ENCODE results near the gene APLF. TPM values are rescaled to one million over a fixed set of nuclear protein-coding genes. Genes with fewer than 3 reads are reported as not detected.

Gene APLF, protein sequence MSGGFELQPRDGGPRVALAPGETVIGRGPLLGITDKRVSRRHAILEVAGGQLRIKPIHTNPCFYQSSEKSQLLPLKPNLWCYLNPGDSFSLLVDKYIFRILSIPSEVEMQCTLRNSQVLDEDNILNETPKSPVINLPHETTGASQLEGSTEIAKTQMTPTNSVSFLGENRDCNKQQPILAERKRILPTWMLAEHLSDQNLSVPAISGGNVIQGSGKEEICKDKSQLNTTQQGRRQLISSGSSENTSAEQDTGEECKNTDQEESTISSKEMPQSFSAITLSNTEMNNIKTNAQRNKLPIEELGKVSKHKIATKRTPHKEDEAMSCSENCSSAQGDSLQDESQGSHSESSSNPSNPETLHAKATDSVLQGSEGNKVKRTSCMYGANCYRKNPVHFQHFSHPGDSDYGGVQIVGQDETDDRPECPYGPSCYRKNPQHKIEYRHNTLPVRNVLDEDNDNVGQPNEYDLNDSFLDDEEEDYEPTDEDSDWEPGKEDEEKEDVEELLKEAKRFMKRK
- 0.46 and 1.2 TPM in 2 replicates for total RNA-seq (2014; rRNA removed; shearing (Covaris generic))
- 0.21 and 0.27 TPM in 2 replicates for polyA plus RNA-seq (2014; cell fraction: nucleus; rRNA removed)

DNA sequence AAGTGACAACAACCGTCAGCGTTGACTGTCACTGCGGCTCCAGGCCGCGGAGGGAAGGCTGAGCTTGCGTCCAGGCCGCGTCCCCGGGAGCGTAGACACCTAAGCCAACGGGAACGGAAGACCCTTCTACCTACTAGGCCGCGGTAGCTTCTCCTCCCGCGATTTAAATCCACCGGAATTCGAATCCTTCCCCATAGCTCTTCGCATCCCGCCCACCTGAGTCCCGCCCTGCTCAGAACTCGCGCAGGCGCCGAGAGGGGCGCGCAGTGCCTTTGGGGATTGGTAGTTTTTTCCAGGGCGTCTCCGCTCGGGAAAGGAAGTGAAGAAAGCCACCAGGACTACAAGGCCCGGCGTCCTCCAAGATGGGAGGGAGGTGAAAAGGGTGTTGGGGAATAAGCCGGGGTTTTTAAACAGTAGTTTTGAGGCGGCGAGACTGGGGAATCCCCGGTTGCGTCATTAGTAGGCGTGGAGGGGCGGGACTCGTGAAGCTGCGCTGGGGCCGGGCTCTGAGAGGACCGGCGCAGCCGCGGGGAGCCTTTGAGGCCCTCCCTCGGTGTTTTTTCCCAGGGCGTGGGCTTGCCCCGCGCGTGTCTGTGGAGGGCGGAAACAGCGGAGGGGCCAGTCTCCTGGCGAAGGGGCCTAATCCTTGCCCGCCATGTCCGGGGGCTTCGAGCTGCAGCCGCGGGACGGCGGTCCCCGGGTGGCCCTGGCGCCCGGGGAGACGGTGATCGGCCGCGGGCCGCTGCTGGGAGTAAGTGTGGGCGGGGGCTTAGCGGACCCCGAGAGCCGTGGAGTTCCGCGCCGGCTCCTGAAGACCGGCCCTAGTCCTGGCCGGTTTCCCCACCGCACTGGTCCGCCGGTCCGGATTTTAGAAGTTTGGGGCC, at the start of gene APLF, which contains the start of gene FBXO48:
Gene APLF (plus strand): TSS at position 509 of the 884 bp plus-strand sequence. CDS start 147 bp downstream, at position 656.
Gene FBXO48 (minus strand): TSS at position 218 of the 884 bp plus-strand sequence. CDS start 2,149 bp downstream, outside the sequence.
- peak; percentile 99 for DNase-seq (ENCODE audit: extremely low read depth, low read depth)

DNA sequence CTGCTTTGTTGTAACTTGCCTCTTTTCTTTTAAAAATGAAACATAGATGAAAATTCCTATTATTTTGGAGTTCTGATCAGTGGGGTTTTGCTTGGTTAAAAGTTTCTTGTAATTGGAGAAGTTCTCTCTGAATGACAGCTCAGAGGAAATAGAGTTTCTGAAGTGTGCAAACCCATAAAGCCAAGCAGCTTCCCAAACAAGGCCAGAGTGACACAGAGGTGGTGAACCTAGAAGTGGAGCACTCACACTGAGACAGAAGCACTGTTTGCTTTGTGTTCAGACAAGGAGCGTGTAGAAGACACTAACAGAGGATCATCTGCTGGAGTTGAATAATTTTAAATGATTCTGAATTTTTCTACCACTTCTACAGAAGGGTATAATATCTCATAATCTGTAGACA, 49.5 kb upstream of the APLF start:
- DNase-seq (ENCODE audit: extremely low read depth, low read depth): no peak

DNA sequence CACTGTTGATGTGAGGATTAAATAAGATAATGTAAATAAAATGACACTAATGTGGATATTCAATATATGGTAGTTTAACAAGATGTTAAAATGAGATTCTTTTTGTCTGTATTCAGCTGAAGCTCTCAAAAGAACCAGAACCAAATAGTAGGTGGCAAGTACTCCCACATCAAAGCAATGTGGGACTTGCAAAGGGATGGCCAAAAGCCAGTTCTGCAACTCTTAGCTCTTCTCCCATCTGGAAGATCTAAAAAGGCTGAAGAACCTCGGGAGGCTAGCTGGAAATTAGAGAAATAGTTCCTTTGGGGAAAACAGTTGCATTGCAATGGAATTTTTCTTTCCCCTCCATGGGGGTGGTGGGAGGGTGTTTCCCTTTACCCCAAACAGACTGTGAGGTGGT, 49.0 kb upstream of the APLF start:
- no peak for DNase-seq (ENCODE audit: extremely low read depth, low read depth)

DNA sequence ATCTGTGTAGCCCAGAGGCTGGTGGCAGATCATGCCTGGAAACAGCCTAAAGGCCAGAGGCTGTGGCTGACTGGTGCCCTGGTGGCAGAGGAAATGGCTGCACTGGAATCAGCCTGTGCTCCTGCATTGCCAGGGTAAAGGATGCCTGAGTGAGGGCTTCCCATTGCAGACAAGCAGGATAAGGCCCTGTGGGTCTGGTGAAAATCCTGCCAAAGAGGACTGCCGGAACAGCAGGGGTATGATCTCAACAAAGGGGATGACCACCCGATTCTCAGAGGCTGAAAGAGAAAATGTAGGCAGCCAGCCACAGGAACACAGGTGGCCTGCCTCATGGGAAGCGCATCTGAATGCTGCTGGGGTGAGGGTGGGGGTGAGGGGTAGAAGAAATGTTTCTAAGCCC, 48.5 kb upstream of the APLF start:
- DNase-seq (ENCODE audit: extremely low read depth, low read depth): no peak

DNA sequence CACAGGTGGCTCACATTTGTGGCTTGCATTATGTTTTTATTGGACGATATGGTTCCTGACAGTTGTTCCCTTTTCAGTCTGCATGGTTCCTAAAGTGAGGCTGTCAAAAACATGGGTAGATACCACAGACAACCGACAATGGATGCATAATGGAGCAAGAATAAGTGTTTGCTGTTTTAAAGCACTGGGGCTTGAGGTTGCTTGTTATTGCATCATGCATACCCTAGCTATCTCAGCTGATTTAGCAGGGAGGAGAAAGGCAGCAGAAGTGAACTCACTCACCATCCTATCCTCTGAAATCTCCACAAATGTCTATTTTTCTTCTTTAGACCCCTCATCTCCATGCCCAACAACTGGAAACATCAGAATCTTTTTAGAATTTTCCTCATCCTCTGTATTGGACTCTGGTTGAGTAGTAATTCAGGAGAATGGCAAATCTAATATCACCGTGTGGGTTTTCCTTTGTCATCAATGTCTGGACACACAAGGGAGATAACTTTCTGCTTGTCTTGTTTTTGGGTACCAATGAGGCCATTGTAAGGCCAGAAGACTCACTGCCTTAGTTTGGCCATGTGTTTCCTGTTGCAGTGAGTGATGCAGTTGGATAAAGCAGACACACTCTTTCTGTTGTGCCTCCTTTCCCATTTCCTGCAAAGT, 47.0 kb upstream of the APLF start:
- DNase-seq (ENCODE audit: extremely low read depth, low read depth): peak; percentile 53

DNA sequence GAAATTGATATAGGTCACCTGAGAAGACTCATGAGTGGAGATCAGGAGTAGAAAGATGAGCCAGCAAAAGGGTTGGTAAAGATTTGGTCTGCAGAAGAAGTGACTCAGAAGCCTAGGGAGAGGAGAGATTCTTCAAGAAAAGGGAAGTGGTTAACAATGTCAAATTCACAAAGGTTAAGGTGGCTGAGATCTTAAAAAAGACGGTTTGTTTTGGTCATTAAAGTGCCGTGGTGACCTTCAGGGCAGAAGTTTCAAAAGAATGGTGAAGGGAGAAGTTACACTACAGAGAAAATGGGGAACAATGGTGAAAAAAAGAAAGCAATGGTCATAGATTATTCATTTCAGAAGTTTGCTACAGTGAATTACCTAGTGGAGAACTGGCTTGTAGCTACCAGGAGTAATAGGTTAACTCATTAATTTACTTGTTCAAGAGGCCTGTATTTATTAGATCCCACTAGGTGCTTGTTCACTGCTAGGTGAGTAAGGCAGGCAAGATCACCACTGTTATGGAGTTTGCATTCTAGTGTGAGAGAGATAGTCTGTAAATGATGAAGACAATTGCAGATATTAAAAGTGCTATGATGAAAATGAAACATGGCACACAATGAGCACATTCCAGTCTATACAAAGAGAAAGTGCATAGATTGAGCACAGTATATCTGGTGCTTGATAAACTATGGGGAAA, 43.3 kb upstream of the APLF start:
- no peak for DNase-seq (ENCODE audit: extremely low read depth, low read depth)

DNA sequence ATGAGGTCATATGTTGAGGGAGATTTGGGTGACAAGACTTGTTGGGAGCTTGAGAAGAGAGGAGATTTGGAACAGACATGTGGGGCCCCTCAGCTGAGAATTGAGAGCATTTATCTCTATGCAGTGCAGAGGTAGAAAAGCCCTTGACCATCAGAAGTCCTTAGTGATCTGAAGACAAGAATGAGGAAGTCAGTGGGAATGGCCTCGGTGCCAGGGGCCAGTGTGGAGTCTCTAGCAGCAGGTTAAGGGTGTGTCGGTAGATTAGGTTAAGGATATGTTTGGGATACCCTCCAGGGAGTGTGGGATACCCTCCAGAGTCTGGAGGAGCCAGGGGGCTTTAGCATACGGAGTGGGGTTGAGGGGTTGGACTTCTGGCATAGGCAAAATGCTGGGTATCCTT, 41.9 kb upstream of the APLF start:
- DNase-seq (ENCODE audit: extremely low read depth, low read depth): no peak

DNA sequence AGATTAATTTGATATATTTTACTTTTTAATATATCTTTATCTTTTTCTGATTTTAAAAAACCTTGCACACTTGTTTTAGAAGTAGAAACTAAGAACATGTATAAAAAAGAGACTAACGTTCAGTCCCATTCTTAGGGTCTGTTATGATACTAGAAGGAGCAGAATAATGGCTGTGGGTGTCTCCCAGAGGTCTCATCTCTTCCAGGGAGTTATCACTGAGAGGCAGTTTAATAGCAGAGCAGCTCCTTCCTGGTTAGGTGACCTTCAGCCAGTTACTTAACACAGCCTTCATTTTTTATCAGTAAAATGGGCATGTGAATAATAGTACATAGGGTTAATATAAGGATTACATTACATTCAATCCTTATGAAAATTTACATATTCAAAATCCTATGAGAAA, 40.9 kb upstream of the APLF start:
- no peak for DNase-seq (ENCODE audit: extremely low read depth, low read depth)

DNA sequence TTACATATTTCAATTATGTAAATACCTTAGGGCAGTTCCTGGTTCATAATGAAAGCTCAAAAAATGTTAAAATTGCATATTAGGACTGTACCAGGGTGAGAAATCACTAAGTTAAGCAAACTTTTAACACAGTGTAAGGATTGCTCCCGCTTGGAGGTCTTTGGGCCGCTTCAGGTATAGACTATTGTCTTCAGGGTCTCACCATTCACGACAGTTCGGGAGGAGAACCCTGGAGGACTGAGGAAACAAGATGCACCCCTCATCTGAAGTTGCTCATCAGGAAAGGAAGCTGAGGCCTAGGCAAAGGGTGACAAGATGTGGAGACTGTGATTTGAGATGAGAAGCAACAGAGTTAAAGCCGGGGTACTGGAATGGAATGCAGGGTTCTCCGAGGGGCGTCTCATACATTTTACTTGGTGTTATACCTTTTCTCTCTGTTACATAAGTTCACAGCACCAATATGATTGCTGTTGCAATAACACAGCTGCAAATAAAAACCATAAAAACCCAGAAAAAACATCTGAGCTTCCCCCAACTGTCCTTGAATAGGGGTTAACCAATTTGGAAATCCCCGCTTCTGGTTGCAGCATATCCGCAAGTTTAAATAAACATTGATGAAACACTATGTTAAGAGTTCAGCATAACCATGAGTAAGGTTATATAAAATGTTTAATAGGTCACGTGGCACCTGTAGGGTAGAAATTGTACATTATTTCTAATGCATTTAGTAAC, 40.4 kb upstream of the APLF start:
- DNase-seq (ENCODE audit: extremely low read depth, low read depth): no peak

DNA sequence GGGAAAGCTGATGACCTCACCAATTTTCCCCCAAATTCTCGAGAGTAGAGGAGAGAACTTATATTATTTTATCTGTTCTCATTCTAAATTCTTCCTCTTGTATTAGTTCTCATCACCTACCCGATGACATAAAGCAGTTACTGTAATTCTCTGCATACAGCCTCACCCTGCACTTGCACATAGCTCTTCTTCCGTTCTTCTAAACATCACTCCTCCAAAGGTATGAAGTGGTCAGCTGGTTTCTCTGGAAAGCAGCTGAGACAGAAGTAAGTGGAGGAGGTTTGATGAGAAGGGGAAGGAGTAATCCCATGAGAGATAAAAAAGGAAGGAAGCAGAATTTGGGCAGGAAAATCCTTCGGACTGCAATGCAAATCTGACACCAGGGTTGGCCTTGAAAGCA, 39.3 kb upstream of the APLF start:
- no peak for DNase-seq (ENCODE audit: extremely low read depth, low read depth)

DNA sequence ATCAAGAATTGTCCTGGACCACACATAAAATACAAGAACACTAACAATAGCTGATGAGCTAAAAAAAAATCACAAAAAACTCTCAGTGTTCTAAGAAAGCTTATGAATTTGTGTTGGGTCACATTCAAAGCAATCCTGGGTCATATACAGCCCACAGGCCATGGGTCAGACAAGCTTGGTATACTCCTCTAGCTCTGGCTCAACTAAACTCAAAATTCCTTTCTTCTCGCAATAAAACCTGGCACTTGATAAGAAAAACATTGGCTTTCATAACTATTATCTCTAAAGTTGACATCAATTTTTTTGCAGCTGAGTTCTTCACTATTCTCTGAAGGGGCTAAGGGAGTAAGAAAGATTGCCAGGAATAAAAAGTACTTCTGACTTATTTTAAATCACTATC, 38.6 kb upstream of the APLF start:
- DNase-seq (ENCODE audit: extremely low read depth, low read depth): no peak

DNA sequence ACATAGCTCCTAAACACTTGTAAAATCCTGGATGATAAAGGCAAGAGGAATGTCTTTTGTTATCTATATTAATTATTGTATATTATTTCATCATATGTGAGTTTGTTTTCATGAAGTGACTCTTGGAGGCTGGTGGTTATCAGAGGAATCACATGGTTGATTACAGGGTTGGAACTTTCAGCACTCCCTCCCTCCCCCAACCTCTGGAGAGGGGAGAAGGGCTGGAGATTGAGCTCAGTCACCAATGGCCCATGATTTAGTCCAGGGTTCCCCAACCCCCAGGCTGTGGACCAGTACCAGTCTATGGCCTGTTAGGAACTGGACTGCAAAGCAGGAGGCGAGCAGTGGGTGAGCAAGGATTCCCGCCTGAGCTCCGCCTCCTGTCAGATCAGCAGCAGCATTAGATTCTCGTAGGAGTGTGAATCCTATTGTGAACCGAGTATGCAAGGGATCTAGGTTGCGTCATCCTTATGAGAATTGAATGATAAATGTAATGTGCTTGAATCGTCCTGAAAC, 38.0 kb upstream of the APLF start:
- peak; percentile 16 for DNase-seq (ENCODE audit: extremely low read depth, low read depth)

DNA sequence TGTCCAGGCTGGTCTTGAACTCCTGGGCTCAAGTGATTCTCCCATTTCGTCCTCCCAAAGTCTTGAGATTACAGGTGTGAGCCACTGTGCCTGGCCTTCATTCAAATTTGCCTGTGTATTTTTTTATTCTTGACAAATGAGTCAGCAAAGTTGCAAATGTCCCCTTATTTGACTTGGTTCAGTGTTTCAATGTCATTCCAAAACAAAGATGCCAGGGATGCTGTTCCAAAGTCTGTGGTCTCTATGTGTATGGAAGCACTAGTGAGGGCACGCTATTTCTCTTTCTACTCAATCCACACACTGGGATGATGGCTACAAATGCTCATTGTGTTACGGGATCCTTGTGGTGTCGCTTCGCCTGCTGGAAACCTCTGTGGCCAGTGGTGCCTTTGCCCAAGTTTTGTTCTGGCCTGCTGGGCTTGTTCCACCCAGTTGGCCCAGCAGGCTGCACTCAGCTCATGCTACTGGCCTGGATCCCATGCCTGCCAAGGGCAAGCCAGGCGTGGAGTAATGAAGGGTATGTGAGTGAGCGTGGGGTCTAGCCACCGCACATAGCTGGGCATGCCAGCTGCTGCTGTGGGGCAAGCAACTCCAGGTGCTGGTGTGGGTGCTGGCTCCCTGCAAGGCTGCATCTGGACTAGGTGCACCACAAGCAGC, 35.9 kb upstream of the APLF start:
- no peak for DNase-seq (ENCODE audit: extremely low read depth, low read depth)

DNA sequence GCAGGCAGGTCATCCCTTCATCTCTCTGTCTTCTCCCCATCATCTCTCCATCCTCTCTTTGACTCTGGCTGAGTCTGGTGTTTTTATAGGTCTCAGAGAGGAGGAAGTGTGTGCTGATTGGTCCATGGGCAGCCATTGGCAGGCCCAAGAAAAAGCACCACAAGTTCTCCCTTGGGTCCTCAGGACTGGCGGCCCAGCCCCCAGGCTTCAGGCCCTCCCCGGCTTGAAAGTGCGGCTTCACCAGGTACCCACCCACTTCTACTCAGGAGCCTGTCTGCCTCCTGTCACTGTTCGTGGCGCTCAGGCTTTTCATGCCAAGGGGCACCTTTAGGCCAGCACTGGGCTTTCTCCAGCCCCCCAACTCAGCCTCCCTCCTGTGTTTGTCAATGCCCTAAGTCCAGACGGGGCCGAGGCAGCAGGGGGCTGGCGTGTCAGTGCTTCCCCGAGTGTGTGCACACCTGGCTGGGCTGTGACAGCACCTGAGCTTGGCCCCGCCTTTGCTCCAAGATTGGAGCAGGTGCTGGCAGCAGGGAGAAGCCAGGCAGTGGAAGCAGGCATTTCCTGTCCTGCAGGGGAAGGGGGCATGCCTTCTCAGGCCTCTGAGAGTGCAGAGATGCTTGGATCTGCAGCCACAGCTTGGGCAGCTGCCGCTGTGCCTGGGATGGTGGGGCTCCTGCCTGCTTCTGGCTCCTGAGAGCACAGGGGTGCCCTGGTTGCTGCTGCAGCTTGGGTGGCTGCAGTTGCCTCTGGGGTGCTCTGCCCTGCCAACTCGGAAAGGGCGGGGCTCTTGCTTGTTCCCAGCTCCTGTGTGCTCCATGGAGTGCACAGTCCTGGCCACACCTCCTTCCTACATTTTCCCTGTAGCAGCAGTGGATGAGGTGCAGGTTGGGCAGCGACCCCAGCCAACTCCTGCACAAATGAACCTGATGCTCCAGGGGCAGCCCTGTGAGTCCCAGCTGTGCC, 34.4 kb upstream of the APLF start:
- no peak for DNase-seq (ENCODE audit: extremely low read depth, low read depth)

DNA sequence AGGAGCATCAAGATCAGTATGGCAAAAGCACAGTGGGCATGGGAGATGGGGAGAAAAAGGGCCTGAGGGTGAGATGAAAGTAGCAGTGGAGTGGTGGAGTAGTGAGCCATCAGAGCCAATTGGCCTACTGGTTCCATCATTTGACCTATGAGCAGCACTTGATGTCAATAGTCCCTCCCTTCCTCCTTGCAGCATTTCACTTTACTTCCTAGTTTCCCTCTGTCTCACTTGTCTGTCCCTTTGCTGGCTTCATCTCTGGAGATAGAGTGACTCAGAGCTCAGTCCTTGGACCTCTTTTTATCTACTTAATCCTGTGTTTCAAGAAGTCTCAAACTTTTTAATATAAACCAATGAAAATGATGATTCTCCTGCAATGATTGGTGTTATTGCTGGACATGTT, 32.4 kb upstream of the APLF start:
- no peak for DNase-seq (ENCODE audit: extremely low read depth, low read depth)

DNA sequence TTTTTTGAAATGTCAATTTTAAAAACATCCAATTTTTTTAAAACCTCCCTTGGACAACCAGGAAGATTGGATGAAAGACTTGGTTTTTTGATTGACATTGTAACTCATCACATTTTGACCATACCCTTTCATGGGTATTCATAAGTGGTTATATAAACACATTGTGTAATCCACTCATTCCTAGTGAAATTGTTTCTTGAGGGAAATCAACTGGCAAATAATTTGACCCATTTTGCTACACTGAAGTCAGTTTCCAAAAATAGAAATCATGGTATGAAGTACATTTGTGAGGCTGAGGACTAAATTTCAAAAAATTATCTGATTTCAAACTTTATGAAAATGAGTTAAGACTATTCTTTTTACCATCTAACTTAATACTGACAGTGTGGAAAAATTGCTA, 31.8 kb upstream of the APLF start:
- DNase-seq (ENCODE audit: extremely low read depth, low read depth): no peak

DNA sequence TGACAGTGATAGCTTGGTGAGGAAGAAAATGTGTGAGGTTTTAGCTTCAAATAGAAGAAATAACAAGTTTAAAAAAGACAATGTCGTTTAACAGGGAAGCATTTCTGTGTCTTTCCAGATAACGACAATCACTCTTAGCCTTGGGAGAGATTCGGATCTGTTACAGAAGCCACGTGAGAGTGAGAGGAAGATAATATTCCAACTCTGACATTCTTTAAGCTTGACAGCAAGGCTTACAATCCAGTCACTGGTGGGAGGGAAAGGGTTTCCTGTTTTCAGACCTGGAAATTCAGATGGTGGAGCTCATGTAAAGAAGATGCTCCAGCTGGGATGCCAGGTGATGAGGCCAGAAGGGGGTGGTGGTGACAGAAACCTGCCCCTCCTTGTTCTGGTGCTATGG, 31.1 kb upstream of the APLF start:
- no peak for DNase-seq (ENCODE audit: extremely low read depth, low read depth)

All from NCI-H460 (cell line).